Testis (tissue), 3 donors: ENCODE measurements around the gene NFE2L1. TPM values are rescaled to one million over a fixed set of nuclear protein-coding genes. Genes with fewer than 3 reads are reported as not detected.

Experiments used
- DNase-seq: peaks from one replicate; pipeline ENCODE4 v3.0.0-alpha.2; 2019
- H3K27ac ChIP-seq, 2 donors: fragments of 200-600 bp; sonication (generic); one replicate each; pipeline ENCODE4 v1.5.1; 2019
- H3K27me3 ChIP-seq: fragments of 200-600 bp; sonication (generic); one replicate; pipeline ENCODE4 v1.5.1; 2019
- H3K36me3 ChIP-seq: fragments of 200-600 bp; sonication (generic); one replicate; pipeline ENCODE4 v1.5.1; 2017; ENCODE audit warnings: low read depth; ENCODE audit errors: missing control alignments
- H3K4me1 ChIP-seq: fragments of 200-600 bp; sonication (generic); one replicate; pipeline ENCODE4 v1.5.1; 2019
- H3K4me3 ChIP-seq, 2 donors: fragments of 200-600 bp; sonication (generic); one replicate each; pipeline ENCODE4 v1.5.1; 2017 to 2019
- H3K9me3 ChIP-seq: fragments of 200-600 bp; sonication (generic); one replicate; pipeline ENCODE4 v1.5.1; 2017
- CTCF ChIP-seq, 3 experiments: fragments of 450-650 bp in 2 of 3; fragments of 200-600 bp in 1 of 3; sonication (generic) in 1 of 3; IDR thresholded peaks; one replicate each; pipeline ENCODE4 v1.5.1; 2016 to 2019; ENCODE audit warnings: antibody characterized with exemption in 3 of 3, mild to moderate bottlenecking in 2 of 3, moderate library complexity in 1 of 3
- POLR2A ChIP-seq: fragments of 450-650 bp; IDR thresholded peaks from one replicate; pipeline ENCODE4 v1.6.1; 2017; ENCODE audit warnings: antibody characterized with exemption, mild to moderate bottlenecking, moderate library complexity
- WGBS, 2 donors: methylation state at CpG; one replicate each; pipeline ENCODE4 v1.1.5; 2018; 5-methylcytosine and 5-hydroxymethylcytosine counted together
- intact Hi-C: fragments of 100-400 bp; cut with DNase I; formaldehyde crosslinking; loops from one replicate; pipeline ENCODE4 v1.15.1; 2023; ENCODE audit warnings: low total_unique reads
- polyA plus RNA-seq: library from polyadenylated mRNA; stranded (reverse); fragments of 350-450 nt; fragmentation: Illumina TruSeq; extraction: RNeasy Lipid Tissue Mini Kit (QIAGEN cat#74804); gene quantifications from one replicate; pipeline ENCODE4 v1.2.3, GENCODE V29; 2014; ENCODE audit warnings: low read depth, low replicate concordance; ENCODE audit not compliant: insufficient read depth
- total RNA-seq, 2 donors: library from RNA; depleted of rRNA; stranded (reverse); fragments of >200 nt; gene quantifications; one replicate each; pipeline ENCODE4 v1.2.3, GENCODE V29; 2016

Gene NFE2L1
- total and polyA plus RNA-seq, 3 donors from 2014 or later, result 180 to 199 (median 193) TPM

GRCh38 chr17:48002916-48003416 is 45.2 kb upstream of the NFE2L1 start:
- WGBS, 2 donors, result 66 to 74% methylated on average over 7 of the region's 7 CpGs
- Histone ChIP-seq H3K9me3 (no peaks in the 10 kb centered on the region), H3K27me3 (no peaks in the 10 kb centered on the region), H3K4me1 (no peaks in the 10 kb centered on the region), H3K27ac (no peak overlapping the region), H3K4me3 (no peak overlapping the region), H3K36me3 (no peaks in the 10 kb centered on the region)
- DNase-seq, result no peak
- TF ChIP-seq POLR2A (no peak), CTCF (IDR thresholded peaks at IDR 0.05) (no peak)
- intact Hi-C loops, result no loop called here

GRCh38 chr17:48003417-48004151 is 44.6 kb upstream of the NFE2L1 start:
- intact Hi-C loops, result no loop called here
- no peak overlapping the region for H3K27ac ChIP-seq

GRCh38 chr17:48004983-48005382 is 43.2 kb upstream of the NFE2L1 start:
- DNase-seq, result no peak
- no peaks in the 10 kb centered on the region for H3K36me3 ChIP-seq
- intact Hi-C loops, result no loop called here
- H3K4me1 ChIP-seq, result no peaks in the 10 kb centered on the region
- no peak overlapping the region for H3K27ac ChIP-seq
- H3K27me3 ChIP-seq, result no peaks in the 10 kb centered on the region
- TF ChIP-seq POLR2A, result no peak
- TF ChIP-seq CTCF (IDR thresholded peaks at IDR 0.05), result no peak
- 62 to 67% methylated on average over 3 of the region's 3 CpGs for WGBS, 2 donors
- H3K9me3 ChIP-seq, result no peaks in the 10 kb centered on the region
- H3K4me3 ChIP-seq, result no peak overlapping the region

More at GRCh38 chr17:48003417-48004151, 44.6 kb upstream of the NFE2L1 start:
- DNase-seq, result no peak
- H3K9me3 ChIP-seq, result no peaks in the 10 kb centered on the region
- H3K4me1 ChIP-seq, result no peaks in the 10 kb centered on the region
- no peaks in the 10 kb centered on the region for H3K36me3 ChIP-seq
- TF ChIP-seq POLR2A, result no peak
- no peak for TF ChIP-seq CTCF (IDR thresholded peaks at IDR 0.05)
- H3K4me3 ChIP-seq, result no peak overlapping the region
- no peaks in the 10 kb centered on the region for H3K27me3 ChIP-seq
- 80 to 86% methylated on average over 9 to 17 of the region's 17 CpGs for WGBS, 2 donors

- Histone ChIP-seq H3K4me3 (no peak overlapping the region), H3K4me1 (peaks cover 6% of the 10 kb centered on the region), H3K27me3 (no peaks in the 10 kb centered on the region), H3K27ac (no peak overlapping the region), H3K36me3 (no peaks in the 10 kb centered on the region), H3K9me3 (no peaks in the 10 kb centered on the region)
- TF ChIP-seq CTCF (IDR thresholded peaks at IDR 0.05) (no peak), POLR2A (no peak)
- 95 to 96% methylated on average over 12 of the region's 12 CpGs for WGBS, 2 donors
- intact Hi-C loops, result no loop called here
- no peak for DNase-seq
Observed at GRCh38 chr17:48006936-48007709, 41.0 kb upstream of the NFE2L1 start.
